ENCODE results near the gene POLG.

- TF ChIP-seq CTCF (IDR thresholded peaks at IDR 0.05) (no peak), POLR2A (IDR thresholded peaks at IDR 0.05) (no peak), EP300 (IDR thresholded peaks at IDR 0.05) (no peak)
These were observed 14.6 kb upstream of the POLG start for GRCh38 chr15:89349206-89349558.
